Neutrophil (primary cell): ENCODE measurements around the gene CCNYL1.

Experiments used
- H3K27ac ChIP-seq: fragments of 200-600 bp; sonication (generic); 2 replicates; pipeline ENCODE4 v1.5.1; 2016; ENCODE audit warnings: mild to moderate bottlenecking, moderate library complexity
- H3K27me3 ChIP-seq: fragments of 200-600 bp; sonication (generic); 2 replicates; pipeline ENCODE4 v1.6.0; 2016; ENCODE audit warnings: mild to moderate bottlenecking
- H3K36me3 ChIP-seq: fragments of 200-600 bp; sonication (generic); 2 replicates; pipeline ENCODE4 v1.5.1; 2017
- H3K4me1 ChIP-seq, 2 experiments: fragments of 200-600 bp in 1 of 2; sonication (generic) in 1 of 2; 1 replicate in 1 of 2; 2 replicates in 1 of 2; pipeline versions ENCODE4 v1.5.1 to v1.6.1; 2013 to 2016; ENCODE audit warnings: low read depth in 1 of 2, low read length in 1 of 2, mild to moderate bottlenecking in 1 of 2, moderate library complexity in 1 of 2; ENCODE audit not compliant: control insufficient read depth in 1 of 2, insufficient read depth in 1 of 2
- H3K4me3 ChIP-seq, 2 experiments: fragments of 200-600 bp in 1 of 2; sonication (generic) in 1 of 2; 1 replicate in 1 of 2; 2 replicates in 1 of 2; pipeline ENCODE4 v1.5.1; 2013 to 2016; ENCODE audit warnings: low read depth in 1 of 2, low read length in 1 of 2, mild to moderate bottlenecking in 1 of 2, moderate library complexity in 1 of 2
- H3K9me3 ChIP-seq: fragments of 200-600 bp; sonication (generic); 2 replicates; pipeline ENCODE4 v1.5.1; 2016
- TF ChIP-seq, protein P1 (sequence below): fragments of 200-600 bp; sonication (generic); IDR thresholded peaks from 2 replicates; pipeline ENCODE4 v1.5.1; 2016; ENCODE audit warnings: antibody characterized with exemption

CCNYL1 gene

DNA sequence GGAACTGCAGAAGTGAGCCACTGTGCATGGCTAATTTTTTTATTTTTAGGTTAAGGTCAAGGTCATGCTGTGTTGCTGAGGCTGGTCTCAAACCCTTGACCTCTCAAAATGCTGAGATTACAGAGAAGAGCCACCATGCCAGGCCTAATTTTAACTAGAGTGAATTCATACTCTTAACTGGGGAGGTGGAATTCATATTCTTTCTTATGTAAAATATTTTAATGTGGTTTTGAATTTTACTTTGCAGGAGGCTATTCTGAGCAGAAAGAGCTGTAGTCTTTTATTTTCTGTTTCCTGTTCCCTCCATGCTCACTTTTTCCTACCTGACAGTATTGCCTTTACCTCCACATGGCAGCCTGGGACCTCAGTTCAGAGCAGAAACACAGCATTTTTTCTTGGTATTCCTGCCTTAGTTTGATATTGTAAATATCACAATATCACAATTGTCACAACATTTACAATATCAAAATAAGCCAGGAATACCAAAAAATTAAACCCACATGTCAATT is 37.1 kb upstream of the CCNYL1 start:
- H3K4me3 ChIP-seq: no peak overlapping the region
- TF ChIP-seq, protein P1, sequence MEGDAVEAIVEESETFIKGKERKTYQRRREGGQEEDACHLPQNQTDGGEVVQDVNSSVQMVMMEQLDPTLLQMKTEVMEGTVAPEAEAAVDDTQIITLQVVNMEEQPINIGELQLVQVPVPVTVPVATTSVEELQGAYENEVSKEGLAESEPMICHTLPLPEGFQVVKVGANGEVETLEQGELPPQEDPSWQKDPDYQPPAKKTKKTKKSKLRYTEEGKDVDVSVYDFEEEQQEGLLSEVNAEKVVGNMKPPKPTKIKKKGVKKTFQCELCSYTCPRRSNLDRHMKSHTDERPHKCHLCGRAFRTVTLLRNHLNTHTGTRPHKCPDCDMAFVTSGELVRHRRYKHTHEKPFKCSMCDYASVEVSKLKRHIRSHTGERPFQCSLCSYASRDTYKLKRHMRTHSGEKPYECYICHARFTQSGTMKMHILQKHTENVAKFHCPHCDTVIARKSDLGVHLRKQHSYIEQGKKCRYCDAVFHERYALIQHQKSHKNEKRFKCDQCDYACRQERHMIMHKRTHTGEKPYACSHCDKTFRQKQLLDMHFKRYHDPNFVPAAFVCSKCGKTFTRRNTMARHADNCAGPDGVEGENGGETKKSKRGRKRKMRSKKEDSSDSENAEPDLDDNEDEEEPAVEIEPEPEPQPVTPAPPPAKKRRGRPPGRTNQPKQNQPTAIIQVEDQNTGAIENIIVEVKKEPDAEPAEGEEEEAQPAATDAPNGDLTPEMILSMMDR: no peak
- no peaks in the 10 kb centered on the region for H3K4me1 ChIP-seq
- no peaks in the 10 kb centered on the region for H3K9me3 ChIP-seq
- H3K36me3 ChIP-seq: no peaks in the 10 kb centered on the region
- H3K27me3 ChIP-seq: no peaks in the 10 kb centered on the region
- H3K27ac ChIP-seq: no peak overlapping the region

DNA sequence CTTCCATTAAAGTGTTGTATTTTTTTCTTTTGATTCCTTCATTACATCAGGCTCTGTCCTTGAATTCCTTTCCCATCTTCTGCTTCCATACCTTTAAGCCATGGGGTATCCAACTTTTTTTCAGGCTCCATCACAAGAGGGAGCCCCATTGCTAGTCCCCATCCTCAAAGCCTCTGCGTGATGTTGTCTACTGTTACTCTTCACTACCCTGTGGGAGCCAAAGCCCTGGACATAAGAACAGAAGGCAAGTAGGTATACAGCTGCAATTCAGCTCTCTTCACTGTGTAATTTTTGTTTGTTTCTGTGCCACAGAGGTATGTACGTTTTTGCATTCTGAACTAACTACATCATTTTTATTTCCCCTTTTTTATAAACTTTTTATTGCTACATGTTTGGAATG is 36.6 kb upstream of the CCNYL1 start:
- TF ChIP-seq, protein P1: no peak
- H3K36me3 ChIP-seq: no peaks in the 10 kb centered on the region
- no peaks in the 10 kb centered on the region for H3K4me1 ChIP-seq
- no peaks in the 10 kb centered on the region for H3K27me3 ChIP-seq
- H3K9me3 ChIP-seq: no peaks in the 10 kb centered on the region
- H3K4me3 ChIP-seq: no peak overlapping the region
- no peak overlapping the region for H3K27ac ChIP-seq

DNA sequence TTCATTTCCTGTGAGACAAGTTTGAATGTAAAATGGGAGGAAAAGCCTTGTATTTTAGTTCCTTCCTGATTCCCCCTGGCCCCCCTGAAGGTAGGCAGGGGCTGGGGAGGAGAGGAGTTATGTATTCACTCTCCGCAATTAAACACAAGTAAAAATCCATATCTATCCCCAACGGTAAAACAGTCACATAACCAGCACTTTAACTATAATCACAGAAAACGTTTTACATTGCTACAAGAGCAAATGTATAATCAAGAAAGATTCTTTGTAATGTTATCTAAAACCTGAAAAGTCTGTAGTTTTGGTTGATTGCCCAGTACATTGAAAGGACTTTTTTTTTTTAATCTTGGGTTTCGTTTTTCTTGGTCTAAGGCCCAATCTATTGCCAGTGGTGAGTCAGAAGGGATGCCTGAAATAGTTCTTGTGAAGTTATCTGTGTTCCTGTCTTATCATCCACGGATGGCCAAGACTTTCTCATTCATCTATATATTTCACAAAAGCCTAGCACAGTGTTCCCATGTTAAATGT is 34.5 kb upstream of the CCNYL1 start:
- no peak overlapping the region for H3K27ac ChIP-seq
- no peaks in the 10 kb centered on the region for H3K9me3 ChIP-seq
- no peaks in the 10 kb centered on the region for H3K4me1 ChIP-seq
- H3K27me3 ChIP-seq: peaks cover 15% of the 10 kb centered on the region
- no peaks in the 10 kb centered on the region for H3K36me3 ChIP-seq
- H3K4me3 ChIP-seq: no peak overlapping the region
- TF ChIP-seq, protein P1: no peak

DNA sequence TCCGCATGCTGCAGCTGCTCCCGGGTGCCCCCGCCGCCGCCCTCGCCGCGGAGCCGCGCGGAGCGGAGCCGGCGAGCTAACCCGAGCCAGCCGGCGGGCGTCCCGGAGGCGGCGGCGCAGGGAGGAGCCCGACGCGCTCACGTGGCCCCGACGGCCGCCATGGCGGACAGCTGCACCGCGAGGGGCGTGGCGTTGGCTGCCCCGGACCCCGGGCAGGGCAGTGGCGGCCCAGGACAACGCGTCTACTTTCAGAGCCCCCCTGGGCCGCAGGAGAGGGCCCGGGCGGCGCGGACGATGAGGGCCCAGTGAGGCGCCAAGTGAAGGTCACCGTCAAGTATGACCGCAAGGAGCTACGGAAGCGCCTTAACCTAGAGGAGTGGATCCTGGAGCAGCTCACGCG is 30.0 kb upstream of the CCNYL1 start:
- TF ChIP-seq, protein P1: no peak
- H3K27ac ChIP-seq: no peak overlapping the region
- H3K4me3 ChIP-seq: no peak overlapping the region
- no peaks in the 10 kb centered on the region for H3K36me3 ChIP-seq
- no peaks in the 10 kb centered on the region for H3K9me3 ChIP-seq
- H3K4me1 ChIP-seq: no peaks in the 10 kb centered on the region
- H3K27me3 ChIP-seq: peaks cover 19% of the 10 kb centered on the region

DNA sequence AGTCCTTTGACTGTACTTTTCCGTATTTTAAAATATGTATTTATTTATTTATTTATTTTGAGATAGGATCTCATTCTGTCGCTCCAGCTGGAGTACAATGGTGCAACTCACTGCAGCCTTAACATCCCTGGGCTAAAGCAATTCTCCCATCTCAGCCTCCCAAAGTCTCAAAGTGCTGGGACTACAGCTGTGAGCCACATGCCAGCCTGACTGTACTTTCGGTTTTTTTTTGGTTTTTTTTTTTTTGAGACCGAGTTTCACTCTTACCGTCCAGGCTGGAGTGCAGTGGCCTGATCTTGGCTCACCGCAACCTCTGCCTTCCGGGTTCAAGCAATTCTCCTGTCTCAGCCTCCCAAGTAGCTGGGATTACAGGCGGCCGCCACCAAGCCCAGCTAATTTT is 28.9 kb upstream of the CCNYL1 start:
- Histone ChIP-seq H3K4me3 (no peak overlapping the region), H3K27me3 (peaks cover 19% of the 10 kb centered on the region), H3K27ac (no peak overlapping the region), H3K36me3 (no peaks in the 10 kb centered on the region), H3K9me3 (no peaks in the 10 kb centered on the region), H3K4me1 (no peaks in the 10 kb centered on the region)
- TF ChIP-seq, protein P1: no peak
